HG02884 (cell line): ENCODE measurements around the gene ALAS1.
"Not testable (repeated sequence)": the region's sequence is repeated elsewhere in the genome, so short reads cannot be mapped to it uniquely, and the experiment has no call there.

Experiments used
- ATAC-seq: cut with Tn5 transposase; IDR thresholded peaks from one replicate; pipeline ENCODE4 v1.9.1; 2021; ENCODE audit warnings: mild to moderate bottlenecking, moderate library complexity; ENCODE audit not compliant: unreplicated experiment

ALAS1 gene

DNA sequence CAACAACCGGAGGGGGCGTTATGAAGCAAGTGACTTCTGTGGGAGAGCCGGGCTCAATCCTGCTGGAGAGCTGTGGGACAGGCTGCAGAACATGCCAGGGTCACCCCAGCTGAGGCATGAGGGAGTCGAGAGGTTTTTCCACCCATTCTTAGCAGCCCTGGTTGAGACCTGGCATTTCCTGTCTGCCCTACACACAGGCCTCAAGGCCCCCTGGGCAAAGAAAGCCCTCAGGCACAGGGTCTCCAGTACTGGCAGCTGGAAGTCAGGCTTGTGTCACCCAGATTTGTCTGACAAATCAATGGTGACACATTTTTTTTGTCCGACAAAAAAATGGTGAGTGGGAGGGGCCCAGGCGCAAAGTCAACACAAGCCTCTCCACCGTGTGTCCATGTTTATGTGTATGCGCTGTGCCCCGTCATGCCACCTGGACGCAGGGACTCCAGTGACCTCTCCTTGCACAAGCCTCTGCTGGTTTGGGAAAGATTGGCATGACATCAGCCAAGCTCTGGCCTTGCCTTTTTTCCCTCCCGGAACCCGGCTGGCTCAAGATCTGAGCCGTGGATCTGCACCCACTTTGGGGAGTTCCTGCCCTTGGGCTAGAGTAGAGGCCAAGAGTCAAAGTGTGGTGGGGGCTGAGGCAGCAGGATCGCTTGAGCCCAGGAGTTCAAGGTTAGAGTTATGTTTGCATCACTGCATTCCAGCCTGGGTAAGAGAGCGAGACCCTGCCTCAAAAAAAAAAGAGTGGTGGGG lies 20.8 kb upstream of the ALAS1 start:
- ATAC-seq = no peak

DNA sequence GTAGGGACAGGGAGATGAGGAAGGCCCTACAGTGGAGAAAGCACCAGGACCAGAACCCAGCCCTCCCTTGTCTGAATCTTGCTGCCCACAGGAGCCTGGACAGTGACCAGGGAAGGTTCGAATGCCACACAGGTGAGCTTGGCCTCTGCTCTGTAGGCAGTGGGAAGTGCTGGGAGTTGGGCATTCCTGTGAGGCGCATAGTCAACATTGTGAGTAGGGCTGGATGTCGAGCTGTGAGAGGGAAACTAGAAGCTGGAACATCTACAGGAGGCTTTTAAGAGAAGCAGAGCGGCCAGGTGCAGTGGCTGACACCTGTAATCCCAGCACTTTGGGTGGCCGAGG lies 20.3 kb upstream of the ALAS1 start:
- no peak for ATAC-seq

DNA sequence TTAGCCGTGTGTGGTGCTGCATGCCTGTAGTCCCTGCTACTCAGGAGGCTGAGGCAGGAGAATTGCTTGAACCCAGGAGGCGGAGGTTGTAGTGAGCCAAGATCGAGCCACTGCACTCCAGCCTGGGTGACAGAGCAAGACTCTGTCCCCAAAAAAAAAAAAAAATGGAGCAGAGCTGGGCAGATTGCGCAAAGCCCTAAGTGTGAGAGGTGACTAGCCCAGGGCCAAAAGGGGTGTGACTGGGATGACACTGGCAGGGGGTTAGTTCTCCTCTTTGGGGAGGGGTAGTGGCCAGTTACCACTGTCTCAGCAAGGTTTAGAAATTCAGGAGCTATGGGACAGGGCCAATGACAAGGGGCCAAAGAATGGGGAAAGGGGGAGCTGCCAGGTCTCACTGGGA lies 19.8 kb upstream of the ALAS1 start:
- ATAC-seq = not testable (repeated sequence)

DNA sequence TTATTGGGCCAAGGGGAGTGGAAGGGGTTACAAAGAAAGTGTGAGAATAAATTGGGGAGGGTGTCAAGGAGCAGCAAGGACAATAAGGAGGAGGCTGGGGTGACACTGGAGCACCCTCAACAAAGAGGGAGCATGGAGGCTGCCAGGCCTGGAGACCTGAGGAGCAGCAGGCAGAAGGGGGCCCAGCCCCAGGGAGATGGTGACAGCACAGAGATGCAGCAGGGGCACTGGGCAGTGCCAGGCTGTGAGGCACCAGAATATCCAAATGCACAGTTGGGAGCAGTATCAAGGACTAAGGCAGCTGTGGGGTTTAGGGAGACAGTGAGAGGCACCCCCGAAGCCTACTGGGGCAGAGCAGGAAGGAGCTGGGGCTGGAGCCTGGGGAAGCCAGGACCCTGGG lies 19.4 kb upstream of the ALAS1 start:
- no peak for ATAC-seq

DNA sequence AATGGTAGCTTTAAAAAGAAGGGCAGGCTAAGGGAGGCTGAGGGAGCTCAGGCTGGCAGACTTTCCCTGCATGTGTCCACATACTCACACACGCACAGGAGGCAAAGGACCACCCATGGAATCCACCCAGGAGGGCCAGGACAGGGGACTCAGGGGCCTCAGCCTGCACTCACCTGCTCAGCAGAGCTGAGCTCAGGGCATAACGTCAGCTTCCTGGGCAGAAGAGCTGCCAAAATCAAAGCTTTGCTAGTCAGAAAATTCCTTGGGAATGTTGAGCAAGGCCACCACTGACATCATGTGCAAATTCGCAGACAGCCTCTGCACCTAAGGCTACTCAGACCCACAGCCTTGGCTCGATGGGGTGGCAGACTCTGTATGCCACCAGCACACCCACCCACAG lies 16.4 kb upstream of the ALAS1 start:
- no peak for ATAC-seq

DNA sequence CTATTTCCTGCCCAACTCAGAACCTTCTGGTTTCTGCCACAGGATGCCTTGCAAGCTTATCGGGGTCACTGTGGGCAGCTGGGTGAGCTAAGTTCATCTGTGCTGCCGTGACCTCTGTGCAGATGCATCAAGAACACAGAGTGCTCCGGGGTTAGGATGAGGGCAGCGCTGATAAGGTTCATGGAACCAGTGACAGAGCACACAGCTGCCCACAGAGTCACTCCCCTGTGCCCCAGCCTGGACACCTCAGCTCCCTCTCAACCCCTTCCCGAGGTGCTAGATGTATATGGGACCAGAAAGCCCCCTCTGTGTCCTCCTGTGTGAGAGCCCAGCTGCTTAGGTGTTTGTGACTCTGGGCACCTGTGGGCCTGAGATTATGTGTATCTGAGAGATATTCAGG lies 15.8 kb upstream of the ALAS1 start:
- ATAC-seq = no peak

DNA sequence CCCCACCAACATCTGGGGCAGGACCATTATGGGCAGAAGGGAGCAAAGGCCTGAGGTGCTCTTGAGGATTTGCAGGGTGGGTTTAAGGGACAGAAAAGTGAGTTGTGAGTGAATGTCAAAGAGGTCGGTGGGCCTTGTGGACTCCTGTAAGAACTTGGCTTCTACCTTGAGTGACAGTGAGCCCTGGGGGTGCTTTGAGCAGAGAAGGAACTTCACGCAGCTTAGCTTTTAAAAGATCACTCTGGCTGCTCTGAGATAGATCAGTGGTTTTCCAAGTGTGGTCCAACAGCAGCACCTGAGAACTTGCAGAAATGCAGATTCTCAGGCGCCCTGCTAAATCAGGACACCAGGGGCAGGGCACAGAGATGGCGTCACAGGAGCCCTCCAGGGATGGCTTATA lies 15.3 kb upstream of the ALAS1 start:
- ATAC-seq = no peak

DNA sequence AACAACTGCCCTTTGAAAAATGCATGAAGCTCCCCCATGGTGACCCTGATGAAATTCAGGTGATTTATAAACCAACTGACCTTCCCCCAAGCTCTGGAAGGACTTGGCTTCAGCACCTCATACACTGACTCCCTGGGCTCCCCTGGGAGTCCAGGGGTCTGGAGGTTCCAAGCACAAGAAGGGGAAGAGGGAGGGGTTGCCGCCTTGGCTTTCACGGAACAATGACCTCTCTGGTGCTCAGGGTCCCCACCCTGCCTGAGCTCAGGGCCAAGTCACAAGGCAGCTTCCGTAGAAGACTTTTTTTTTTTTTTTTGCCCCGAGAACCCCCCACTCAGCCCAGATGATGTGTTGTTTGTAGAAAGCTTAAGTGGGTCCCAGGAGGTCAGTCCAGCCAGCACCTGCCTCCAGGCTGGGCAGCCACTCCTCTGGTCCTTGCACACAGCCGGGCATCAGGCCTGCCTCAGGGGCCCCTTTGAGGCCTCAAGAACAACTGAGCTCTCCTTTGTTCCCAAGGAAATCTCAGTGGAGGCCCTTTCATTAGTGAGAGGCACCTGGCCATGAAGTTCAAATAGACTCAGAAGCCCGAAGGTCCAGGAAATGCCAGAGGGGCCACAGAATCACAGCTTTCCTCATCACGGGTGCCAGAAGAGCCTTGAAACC lies 14.0 kb upstream of the ALAS1 start:
- ATAC-seq = no peak

DNA sequence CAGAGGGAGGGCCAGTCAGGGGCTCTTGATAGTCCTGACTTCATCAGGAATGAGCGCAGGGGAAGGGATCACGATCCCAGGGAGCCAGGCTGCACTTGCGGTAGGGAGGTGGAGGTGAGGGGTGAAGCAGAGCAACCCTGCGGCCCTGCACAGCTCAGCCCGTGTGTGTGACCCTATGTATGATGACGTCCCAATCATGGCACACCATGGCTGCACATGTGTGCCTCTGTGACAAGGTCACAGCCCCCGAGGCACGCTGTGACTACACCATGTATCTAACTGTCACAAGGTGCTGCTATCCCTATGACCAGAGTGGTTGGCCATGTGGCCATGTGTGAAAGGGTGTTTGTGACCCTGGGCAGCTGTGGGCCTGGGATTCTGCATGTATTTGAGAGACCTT lies 13.3 kb upstream of the ALAS1 start:
- ATAC-seq = no peak

DNA sequence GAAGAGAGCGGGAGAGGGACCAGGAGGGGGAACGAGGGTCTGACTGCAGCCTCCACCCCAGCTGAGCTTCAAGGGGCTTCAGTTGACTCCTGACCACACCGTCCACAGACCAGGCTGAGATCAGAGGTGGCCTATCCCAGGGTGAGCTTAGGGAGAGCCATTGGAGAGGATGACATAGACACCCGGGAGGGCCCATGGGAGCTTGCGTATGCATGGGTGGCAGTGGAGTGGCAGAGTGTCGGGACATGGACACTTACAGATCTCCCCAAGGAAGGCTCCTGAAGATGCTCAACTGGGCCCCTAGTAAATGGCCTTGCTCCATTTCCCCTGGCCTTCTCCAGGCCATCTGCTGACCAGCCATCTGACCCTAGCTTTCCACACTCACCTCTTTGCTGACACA lies 12.6 kb upstream of the ALAS1 start:
- no peak for ATAC-seq

DNA sequence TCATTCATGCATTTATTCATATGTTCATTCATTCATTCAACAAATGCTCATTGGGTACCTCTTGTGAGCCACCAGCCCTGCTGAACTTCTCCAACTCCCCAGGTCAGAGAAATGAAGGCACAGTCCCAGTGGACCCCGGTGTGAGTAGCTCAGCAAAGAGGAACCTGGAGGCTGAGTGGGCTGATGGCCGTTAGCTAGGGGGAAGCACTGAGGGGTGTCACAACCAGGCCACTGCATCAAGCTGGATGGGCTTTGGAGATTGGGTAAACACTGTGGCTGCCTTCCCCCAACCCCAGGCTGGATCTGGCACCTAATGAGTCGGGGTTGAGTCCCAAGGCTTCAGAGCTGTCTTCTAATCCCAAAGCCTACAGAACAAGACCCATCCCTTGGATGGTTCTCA lies 12.1 kb upstream of the ALAS1 start:
- ATAC-seq = no peak

DNA sequence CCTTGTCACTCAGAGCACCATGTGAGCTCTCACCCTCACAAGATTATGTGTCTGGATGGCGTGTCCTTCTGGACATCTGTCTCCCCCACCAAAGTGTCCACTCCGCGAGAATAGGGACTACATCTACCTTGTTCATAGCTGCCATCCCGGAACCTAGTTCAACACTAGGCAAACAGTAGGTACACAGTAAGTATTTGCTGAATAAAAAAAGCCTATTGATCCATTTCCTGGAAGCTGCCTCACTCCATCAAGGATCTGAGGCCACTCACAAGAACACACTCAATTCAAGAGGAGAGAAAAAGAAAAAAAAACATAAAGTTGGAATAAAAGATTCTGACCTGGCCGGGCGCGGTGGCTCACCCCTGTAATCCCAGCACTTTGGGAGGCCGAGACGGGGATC lies 11.2 kb upstream of the ALAS1 start:
- no peak for ATAC-seq

DNA sequence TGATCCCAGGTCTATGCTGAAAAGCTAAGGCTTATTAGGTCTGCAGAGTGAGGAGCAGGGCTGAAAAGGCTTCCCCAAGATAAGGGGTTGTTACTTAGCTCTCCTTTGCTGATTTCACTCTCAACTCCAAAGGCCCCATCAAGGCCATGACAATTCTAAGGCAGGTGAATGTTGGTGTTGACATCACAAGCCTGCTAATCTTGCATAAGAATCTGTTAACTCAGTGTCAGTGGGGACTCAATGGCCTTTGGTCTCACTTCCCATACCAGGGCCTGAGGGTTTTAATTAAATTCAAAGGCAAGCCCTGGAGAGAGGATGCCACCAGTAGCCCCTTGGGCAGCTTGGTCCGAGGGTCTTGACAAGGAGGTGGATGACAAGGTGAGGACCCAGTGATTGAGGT lies 9.4 kb upstream of the ALAS1 start:
- ATAC-seq = no peak

DNA sequence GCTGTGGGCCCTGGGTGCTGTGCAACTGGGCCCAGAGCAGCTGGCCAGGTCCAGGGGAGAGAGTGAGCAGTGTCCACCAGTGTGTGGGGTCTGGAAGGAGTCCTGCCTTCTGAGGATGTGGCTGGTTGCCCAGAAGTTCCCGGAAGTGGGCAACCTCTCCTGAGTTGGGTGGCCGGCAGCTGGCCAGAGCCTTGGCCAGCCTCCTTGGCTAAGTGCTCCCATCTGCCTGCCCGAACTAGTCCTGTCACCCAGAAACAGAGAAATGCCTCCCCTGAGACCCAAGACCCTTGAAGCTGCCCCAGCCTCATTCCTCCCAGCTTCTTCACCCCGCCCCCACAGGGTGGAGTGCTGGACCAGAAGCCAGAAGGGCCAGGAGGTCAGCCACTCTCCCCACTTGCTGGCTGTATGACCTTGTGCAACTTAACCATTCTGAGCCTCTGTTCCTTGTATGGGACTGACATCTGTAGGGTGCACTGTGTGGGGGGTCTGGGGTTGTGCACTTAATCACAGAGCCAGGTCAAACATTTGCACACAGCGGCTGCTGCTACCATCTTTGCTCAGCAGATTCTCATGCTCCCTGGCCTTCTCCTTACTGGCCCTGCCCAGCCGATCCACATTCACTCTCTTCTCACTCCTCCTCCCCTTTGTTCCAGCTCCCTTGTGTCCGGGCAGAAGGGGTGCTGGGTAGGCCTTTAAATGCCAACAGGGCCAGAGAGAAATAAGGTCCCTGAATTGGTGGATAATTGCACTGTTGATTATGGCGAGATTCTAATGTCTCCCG lies 7.5 kb upstream of the ALAS1 start:
- no peak for ATAC-seq

DNA sequence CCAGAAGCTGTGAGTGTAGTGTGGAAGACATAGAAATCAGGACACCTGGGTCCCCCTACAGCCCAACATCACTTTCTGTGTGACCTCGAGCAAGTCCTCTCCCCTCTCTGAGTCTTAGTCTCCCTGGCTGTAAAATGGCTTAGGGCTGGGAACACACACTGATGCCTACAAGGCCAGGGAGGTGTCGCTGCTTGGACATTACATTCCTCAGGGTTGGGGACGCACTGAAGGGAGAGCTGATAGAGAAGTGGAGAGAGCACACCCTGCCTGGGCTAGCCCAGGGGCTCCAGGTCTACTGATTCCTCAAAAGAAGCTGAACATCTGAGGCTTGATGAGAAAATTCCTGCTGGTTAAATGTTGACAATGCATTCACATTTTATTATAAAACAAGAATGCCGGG lies 6.3 kb upstream of the ALAS1 start:
- ATAC-seq = no peak

DNA sequence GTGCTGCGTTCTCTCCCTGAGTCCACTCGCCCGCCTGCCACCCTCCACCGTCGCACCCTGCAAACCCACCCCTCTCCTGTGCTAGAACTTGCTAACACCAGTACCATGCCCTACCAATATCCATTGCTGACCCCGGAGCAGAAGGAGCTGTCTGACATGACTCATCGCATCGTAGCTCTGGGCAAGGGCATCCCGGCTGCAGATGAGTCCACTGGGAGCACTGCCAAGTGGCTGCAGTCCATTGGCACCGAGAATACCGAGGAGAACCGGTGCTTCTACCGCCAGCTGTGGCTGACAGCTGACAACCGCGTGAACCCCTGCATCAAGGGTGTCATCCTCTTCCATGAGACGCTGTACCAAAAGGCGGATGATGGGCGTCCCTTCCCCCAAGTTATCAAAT lies 4.9 kb upstream of the ALAS1 start:
- no peak for ATAC-seq

DNA sequence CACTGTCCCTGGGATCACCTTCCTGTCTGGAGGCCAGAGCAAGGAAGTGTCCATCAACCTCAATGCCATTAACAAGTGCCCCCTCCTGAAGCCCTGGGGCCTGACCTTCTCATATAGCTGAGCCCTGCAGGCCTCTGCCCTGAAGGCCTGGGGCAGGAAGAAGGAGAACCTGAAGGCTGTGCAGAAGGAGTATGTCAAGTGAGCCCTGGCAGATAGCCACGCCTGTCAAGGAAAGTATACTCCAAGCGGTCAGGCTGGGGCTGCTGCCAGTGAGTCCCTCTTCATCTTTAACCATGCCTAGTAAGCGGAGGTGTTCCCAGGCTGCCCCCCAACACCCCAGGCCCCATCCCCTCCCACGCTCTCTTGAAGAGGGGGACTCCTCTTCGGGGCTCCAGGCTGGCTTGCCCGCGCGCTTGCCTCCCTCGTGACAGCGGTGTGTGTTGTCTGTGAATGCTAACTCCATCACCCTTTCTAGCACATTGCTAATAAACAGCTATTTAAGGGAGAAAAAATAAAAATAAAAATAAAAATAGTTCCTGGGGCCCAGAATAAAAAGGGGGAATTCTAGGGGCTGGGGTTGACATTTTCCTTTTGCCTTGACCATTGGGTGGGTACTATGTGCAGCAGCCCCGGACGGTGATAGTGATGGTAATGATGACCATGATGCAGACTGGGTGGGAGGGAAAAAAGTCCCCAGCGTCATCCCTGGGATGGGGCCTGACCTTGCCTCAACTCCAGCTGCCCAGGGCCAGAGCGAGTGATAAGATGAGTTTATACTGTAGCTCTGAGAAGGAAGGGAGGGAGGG lies 3.3 kb upstream of the ALAS1 start:
- no peak for ATAC-seq

DNA sequence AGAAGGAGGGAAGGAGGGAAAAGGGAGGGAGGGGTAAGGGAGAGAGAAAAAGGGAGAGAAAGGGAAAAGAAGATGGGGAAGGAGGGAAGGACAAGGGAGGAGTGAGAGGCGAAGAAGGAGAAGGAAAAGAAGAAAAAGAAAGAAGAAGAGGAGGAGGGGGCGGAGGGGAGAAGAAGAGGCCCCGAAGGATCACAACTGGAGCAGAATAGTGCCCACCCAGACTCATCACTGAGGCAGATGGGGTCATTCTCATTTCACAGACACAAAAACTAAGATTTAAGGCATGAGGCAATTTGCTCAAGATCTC lies 2.7 kb upstream of the ALAS1 start:
- ATAC-seq = no peak

DNA sequence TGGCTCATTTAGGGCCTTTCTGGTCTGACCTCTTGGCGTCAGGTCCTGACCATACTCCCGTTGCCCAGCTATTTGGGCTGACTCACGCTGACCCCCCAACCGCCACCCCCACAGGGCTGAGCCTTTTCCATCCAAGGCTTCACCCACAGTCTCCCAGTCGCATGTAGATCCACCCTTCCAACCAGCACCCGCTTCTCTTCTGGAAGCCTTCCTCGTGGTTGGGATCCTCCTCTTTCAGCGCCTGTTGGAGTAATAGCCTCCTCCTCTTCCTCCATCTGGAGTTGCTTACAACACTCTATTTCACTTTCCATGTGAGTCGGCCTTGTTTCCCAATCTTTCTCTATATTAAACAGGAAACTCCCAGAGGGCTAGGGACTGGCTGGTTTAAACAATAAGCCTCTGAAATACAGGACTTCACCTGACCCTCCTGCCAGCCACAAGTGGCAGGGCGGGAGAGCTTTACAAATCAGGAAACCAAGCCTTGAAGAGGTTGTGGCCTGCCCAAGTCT lies 2.1 kb upstream of the ALAS1 start:
- ATAC-seq = no peak

DNA sequence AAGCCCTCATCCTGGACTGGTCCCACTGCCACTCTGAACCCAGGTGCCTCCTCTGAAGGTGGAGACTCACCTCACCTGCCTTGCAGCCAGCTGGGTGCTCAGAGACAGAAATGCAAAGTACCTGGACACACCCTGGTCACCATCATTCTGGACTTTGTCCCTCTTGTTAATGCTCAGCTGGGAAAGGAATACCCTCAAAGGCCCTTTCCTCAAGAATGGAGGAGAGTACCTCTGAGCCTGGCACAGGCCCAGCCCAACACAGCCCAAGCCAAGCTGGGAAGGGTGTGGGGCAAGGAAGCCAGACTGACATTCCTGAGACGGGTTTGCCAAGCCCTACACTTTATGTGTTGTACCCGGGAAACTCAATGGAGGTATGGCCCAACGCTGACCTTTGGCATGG lies 983 bp upstream of the ALAS1 start:
- ATAC-seq = no peak

DNA sequence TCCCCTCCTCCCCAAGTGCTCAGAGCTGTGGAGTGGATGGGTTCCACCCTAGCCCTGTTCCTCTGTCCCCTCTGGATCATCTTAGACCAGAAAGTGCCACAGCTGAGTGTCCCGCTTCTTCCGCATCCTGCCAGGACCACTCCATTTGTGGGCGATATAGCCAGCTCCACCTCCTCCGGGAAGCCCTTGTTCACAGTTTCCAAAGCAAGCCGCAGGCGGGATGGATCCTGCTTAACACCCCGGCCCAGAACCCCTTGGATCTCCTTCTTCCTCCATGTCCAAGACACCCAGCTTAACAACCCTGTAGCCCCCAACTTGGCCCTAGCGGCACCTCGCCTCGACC lies 490 bp upstream of the ALAS1 start:
- peak; percentile 24 for ATAC-seq
